Omental fat pad (tissue), 4 donors: Measurements from ENCODE around the gene CCL8. TPM values are rescaled to one million over a fixed set of nuclear protein-coding genes. Genes with fewer than 3 reads are reported as not detected.

Experiments
- ATAC-seq: fragments of 150-250 bp; one replicate; pipeline ENCODE4 v1.9.1; 2016; ENCODE audit warnings: mild to moderate bottlenecking, moderate library complexity; ENCODE audit not compliant: low FRiP score
- DNase-seq: peaks from one replicate; pipeline ENCODE4 v3.0.0-alpha.2; 2019; ENCODE audit warnings: low spot score
- total RNA-seq, 4 donors: library from RNA; depleted of rRNA; stranded (reverse); fragments of >200 nt; gene quantifications; one replicate each; pipeline ENCODE4 v1.1.0, GENCODE V29; 2016
- TF ChIP-seq, protein P1 (sequence below), 3 donors: fragments of 450-650 bp; IDR thresholded peaks; one replicate each; pipeline ENCODE4 v1.5.1; 2016 to 2017; ENCODE audit warnings: antibody characterized with exemption in 3 of 3, mild to moderate bottlenecking in 3 of 3, moderate library complexity in 2 of 3

Gene CCL8
- total RNA-seq, 4 donors from 2014 or later, result 0.56 to 3.4 (median 2.9) TPM

DNA sequence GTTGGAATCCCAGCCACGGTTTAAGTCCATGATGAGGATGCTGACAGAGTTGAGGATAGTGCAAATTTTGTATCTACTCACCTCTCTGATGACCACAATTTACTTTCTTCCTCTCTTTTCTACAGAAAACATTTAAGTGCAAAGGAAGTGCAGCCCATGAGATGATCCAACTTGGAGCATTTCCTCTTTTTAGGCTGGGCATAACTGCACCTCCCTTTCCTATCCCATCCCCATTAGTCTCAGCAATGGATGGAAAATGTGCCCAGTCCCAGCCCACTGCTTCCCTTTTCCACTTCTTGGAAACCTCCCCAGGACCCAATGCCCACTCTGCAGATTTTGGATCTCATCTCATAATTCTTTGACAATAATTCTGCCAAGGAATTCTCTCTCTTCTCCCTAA lies 16.6 kb upstream of the CCL8 start:
- no peak for DNase-seq
- no peak for ATAC-seq
- TF ChIP-seq, protein P1, sequence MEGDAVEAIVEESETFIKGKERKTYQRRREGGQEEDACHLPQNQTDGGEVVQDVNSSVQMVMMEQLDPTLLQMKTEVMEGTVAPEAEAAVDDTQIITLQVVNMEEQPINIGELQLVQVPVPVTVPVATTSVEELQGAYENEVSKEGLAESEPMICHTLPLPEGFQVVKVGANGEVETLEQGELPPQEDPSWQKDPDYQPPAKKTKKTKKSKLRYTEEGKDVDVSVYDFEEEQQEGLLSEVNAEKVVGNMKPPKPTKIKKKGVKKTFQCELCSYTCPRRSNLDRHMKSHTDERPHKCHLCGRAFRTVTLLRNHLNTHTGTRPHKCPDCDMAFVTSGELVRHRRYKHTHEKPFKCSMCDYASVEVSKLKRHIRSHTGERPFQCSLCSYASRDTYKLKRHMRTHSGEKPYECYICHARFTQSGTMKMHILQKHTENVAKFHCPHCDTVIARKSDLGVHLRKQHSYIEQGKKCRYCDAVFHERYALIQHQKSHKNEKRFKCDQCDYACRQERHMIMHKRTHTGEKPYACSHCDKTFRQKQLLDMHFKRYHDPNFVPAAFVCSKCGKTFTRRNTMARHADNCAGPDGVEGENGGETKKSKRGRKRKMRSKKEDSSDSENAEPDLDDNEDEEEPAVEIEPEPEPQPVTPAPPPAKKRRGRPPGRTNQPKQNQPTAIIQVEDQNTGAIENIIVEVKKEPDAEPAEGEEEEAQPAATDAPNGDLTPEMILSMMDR (IDR thresholded peaks at IDR 0.05), result no peak

DNA sequence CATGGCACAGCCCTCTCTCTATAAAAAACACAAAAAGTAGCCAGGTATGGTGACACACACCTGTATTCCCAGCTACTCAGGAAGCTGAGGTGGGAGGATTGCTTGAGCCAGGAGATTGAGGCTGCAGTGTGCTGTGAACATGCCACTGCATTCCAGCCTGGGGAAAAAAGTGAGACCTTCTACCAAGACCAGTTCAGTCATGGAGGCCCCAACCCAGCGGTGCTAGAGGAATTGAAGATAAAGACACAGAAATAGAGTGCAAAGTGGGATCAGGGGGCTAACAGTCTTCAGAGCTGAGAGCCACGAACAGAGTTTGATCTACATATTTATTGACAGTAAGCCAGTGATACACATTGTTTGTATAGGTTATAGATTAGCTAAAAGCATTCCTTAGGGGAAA lies 15.6 kb upstream of the CCL8 start:
- TF ChIP-seq, protein P1 (IDR thresholded peaks at IDR 0.05), result no peak

GRCh38 chr17:34305061-34305460 lies 14.2 kb upstream of the CCL8 start:
- DNase-seq, result no peak
- ATAC-seq, result no peak
- TF ChIP-seq, protein P1 (IDR thresholded peaks at IDR 0.05), result no peak

More for the DNA sequence above, 15.6 kb upstream of the CCL8 start:
- DNase-seq, result no peak
- ATAC-seq, result no peak

DNA sequence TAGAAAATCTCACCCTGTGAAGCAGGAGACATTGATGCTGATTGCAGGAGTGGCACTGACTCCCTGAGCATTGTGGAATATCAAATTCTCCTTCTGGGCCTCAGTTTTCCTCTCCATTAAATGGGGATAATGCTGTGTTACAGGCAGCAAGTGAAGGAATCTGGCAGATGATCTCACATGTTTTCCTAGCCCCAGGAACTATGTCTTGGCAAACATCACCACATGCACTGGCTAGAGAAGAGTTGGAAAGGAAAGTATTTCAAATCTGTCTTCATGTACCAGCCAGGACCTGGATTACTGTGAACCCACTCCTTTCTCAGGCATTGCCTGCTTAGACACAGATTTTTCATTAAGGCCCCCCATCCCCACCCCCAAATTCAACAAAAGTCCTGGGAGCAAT lies 13.6 kb upstream of the CCL8 start:
- ATAC-seq (no peak), DNase-seq (no peak)
- TF ChIP-seq, protein P1 (IDR thresholded peaks at IDR 0.05), result no peak

- TF ChIP-seq, protein P1 (IDR thresholded peaks at IDR 0.05), result no peak
- DNase-seq (no peak), ATAC-seq (peak; percentile 92)
Measured at GRCh38 chr17:34306466-34306865, 12.8 kb upstream of the CCL8 start.

DNA sequence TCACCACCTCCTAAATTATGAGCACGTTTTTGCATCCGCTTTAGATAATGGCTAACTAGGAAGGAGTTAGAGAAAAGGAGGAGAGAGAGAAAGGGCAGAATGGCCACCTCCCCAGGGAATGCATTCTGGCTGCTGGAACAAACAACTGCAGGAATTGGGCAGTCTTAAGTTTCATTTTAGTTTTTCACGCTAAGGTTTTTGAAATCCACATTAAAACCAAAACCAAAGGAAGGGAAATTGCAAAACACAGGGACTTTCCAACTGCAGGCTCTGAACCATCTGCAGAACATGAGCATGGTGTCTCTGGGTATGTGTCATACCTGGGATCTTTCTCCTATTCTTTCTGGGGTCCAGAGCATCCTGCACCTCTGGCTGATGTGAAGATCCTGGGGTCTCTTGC lies 12.1 kb upstream of the CCL8 start:
- TF ChIP-seq, protein P1 (IDR thresholded peaks at IDR 0.05), result no peak
- no peak for ATAC-seq
- DNase-seq, result no peak

- ATAC-seq (no peak), DNase-seq (no peak)
- TF ChIP-seq, protein P1 (IDR thresholded peaks at IDR 0.05), result no peak
Measured at GRCh38 chr17:34308371-34308770, 10.9 kb upstream of the CCL8 start.
